Osteoblast (primary cell): ENCODE measurements around the gene ADGRD2. TPM values are rescaled to one million over a fixed set of nuclear protein-coding genes. Genes with fewer than 3 reads are reported as not detected.

Experiments
- DNase-seq: peaks from one replicate; pipeline ENCODE4 v3.0.0; 2011; ENCODE audit warnings: low spot score, mixed read lengths; ENCODE audit not compliant: insufficient read length; ENCODE audit errors: missing footprints
- H2AFZ ChIP-seq: 2 replicates; pipeline ENCODE4 v1.6.0; 2011; ENCODE audit warnings: mild to moderate bottlenecking, low read length
- H3K27ac ChIP-seq: 2 replicates; pipeline ENCODE4 v1.5.1; 2011; ENCODE audit warnings: mild to moderate bottlenecking, low read depth, low read length, moderate library complexity
- H3K27me3 ChIP-seq: 2 replicates; pipeline ENCODE4 v1.6.0; 2012; ENCODE audit warnings: mild to moderate bottlenecking, control low read depth, inconsistent platforms, low read length, moderate library complexity; ENCODE audit not compliant: insufficient read depth
- H3K36me3 ChIP-seq: 2 replicates; pipeline ENCODE4 v1.5.1; 2011; ENCODE audit warnings: mild to moderate bottlenecking, low read length, control low read depth, moderate library complexity; ENCODE audit not compliant: insufficient read depth
- H3K4me1 ChIP-seq: 2 replicates; pipeline ENCODE4 v1.5.1; 2011; ENCODE audit warnings: mild to moderate bottlenecking, low read length, control low read depth, moderate library complexity; ENCODE audit not compliant: insufficient read depth
- H3K4me2 ChIP-seq: 2 replicates; pipeline ENCODE4 v1.6.0; 2011; ENCODE audit warnings: mild to moderate bottlenecking, low read length; ENCODE audit not compliant: insufficient read depth
- H3K4me3 ChIP-seq: fragments of 200-600 bp; sonication (generic); 3 replicates; pipeline ENCODE4 v1.5.1; 2012; ENCODE audit warnings: mild to moderate bottlenecking, low read length, inconsistent platforms; ENCODE audit not compliant: insufficient read depth
- H3K79me2 ChIP-seq: 2 replicates; pipeline ENCODE4 v1.6.0; 2012; ENCODE audit warnings: mild to moderate bottlenecking, low read length, control low read depth, inconsistent platforms; ENCODE audit not compliant: insufficient read depth
- H3K9me3 ChIP-seq: 2 replicates; pipeline ENCODE4 v1.5.1; 2011; ENCODE audit warnings: low read depth, low read length, control low read depth
- H4K20me1 ChIP-seq: 2 replicates; pipeline ENCODE4 v1.6.0; 2012; ENCODE audit warnings: mild to moderate bottlenecking, low read length, control low read depth; ENCODE audit not compliant: insufficient read depth
- total RNA-seq: library from RNA; depleted of rRNA; stranded (reverse); fragments of >200 nt; gene quantifications from 2 replicates; pipeline ENCODE4 v1.2.3, GENCODE V29; 2012
- TF ChIP-seq, protein P1 (sequence below): IDR thresholded peaks from 2 replicates; pipeline ENCODE4 v1.5.1; 2011; ENCODE audit warnings: mild to moderate bottlenecking, low read depth, low read length, moderate library complexity; ENCODE audit errors: extremely low read depth

ADGRD2 gene
- total RNA-seq, 1 donor = not detected

- Histone ChIP-seq H3K4me2 (no peak overlapping the region), H4K20me1 (no peaks in the 10 kb centered on the region), H3K4me3 (no peak overlapping the region), H3K4me1 (no peaks in the 10 kb centered on the region), H3K9me3 (no peaks in the 10 kb centered on the region), H2AFZ (no peak overlapping the region), H3K79me2 (no peaks in the 10 kb centered on the region), H3K27me3 (peaks cover 32% of the 10 kb centered on the region), H3K27ac (no peak overlapping the region), H3K36me3 (no peaks in the 10 kb centered on the region)
- no peak for DNase-seq
- TF ChIP-seq, protein P1, sequence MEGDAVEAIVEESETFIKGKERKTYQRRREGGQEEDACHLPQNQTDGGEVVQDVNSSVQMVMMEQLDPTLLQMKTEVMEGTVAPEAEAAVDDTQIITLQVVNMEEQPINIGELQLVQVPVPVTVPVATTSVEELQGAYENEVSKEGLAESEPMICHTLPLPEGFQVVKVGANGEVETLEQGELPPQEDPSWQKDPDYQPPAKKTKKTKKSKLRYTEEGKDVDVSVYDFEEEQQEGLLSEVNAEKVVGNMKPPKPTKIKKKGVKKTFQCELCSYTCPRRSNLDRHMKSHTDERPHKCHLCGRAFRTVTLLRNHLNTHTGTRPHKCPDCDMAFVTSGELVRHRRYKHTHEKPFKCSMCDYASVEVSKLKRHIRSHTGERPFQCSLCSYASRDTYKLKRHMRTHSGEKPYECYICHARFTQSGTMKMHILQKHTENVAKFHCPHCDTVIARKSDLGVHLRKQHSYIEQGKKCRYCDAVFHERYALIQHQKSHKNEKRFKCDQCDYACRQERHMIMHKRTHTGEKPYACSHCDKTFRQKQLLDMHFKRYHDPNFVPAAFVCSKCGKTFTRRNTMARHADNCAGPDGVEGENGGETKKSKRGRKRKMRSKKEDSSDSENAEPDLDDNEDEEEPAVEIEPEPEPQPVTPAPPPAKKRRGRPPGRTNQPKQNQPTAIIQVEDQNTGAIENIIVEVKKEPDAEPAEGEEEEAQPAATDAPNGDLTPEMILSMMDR = no peak
Observed at GRCh38 chr9:124475158-124475867, 25.1 kb downstream of the ADGRD2 start.

DNA sequence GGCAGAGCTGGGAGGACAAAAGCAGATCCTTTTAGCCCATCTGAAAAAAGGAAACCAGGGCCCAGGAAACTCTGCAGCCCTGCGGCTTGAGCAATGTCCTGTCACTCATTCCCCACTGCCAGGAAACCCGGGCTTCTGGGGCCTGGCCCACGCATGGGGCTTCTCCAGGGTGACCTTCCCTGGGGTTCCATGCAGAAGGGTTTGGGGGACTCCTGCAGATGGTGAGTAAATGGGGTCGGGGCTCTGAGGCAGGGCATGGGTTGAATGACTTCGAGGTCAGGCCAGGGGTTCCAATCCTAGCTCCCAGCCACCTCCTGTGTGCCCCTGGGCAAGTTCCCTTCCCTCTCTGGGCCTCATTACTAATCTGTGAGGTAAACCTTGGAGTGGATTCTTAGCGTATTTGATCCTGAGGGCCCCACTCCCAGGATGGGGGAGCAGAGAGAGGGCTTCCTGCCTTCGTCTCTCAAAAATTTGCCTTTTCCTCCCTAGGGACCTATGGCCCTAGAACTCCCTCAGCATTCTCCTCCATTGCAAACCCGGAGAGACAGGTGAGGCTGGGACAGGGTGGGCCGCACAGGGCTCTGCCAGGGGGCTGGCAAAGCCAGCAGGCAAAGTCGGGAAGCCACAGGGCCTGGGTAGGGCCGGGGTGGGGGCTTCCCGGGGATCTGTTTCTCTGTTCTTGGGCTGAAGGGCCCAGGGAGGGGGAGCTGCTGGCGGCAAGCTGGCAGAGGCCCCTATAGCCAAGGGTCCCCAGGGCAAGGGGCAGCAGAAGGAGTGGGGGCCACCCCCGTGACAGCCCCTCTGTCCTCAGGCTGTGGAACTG lies 25.8 kb downstream of the ADGRD2 start:
- no peak for DNase-seq
- Histone ChIP-seq H3K4me2 (no peak overlapping the region), H3K79me2 (no peaks in the 10 kb centered on the region), H3K9me3 (no peaks in the 10 kb centered on the region), H3K27ac (no peak overlapping the region), H2AFZ (no peak overlapping the region), H3K4me1 (no peaks in the 10 kb centered on the region), H3K4me3 (no peak overlapping the region), H4K20me1 (no peaks in the 10 kb centered on the region), H3K36me3 (no peaks in the 10 kb centered on the region), H3K27me3 (peaks cover 28% of the 10 kb centered on the region)
- TF ChIP-seq, protein P1 = no peak

DNA sequence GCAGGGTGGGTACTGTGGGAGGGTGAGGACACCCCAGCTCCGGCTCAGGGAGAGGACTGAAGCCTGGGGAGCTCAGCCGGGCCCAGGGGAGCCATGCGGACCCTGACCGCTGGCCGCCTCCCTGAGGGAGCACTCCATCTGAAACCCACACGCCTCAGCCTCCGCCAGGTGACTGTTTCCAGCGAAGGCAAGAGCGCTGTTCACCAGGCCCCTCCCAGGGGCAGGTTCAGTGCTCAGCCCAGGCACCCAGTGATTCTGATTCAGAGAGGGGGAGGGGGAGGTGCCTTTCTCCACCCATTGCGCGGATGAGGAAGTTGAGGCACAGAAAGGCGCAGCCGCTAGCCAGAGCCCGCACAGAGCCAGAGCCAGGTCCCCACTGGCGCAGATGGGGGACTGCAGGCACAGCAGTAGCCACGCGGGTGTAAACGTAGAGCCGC lies 27.0 kb downstream of the ADGRD2 start:
- Histone ChIP-seq H3K4me2 (no peak overlapping the region), H3K27ac (no peak overlapping the region), H3K79me2 (no peaks in the 10 kb centered on the region), H2AFZ (no peak overlapping the region), H3K36me3 (no peaks in the 10 kb centered on the region), H3K27me3 (peaks cover 31% of the 10 kb centered on the region), H4K20me1 (no peaks in the 10 kb centered on the region), H3K9me3 (no peaks in the 10 kb centered on the region), H3K4me1 (no peaks in the 10 kb centered on the region), H3K4me3 (no peak overlapping the region)
- DNase-seq = no peak
- TF ChIP-seq, protein P1 = no peak
